Ishikawa (cell line): ENCODE results near the gene POLQ.

ENCODE experiments used
- MAX ChIP-seq: IDR thresholded peaks from 2 replicates; pipeline ENCODE4 v1.6.1; 2012
- REST ChIP-seq: IDR thresholded peaks from 2 replicates; pipeline ENCODE4 v1.6.1; 2012; ENCODE audit warnings: low read depth, mild to moderate bottlenecking

- TF ChIP-seq MAX (no peak), REST (no peak)
These were observed 2.9 kb downstream of the POLQ start for GRCh38 chr3:121542924-121543323.
